Fibroblast of skin of left quadriceps (primary cell): Measurements from ENCODE around the gene AKR7A2.
A peak's percentile ranks its signal among the peaks of the same experiment; 100 is the strongest.

ENCODE experiments used
- DNase-seq, 2 experiments: peaks; one replicate each; pipeline ENCODE4 v3.0.0-alpha.2; 2013; ENCODE audit warnings: low read depth in 2 of 2

Gene AKR7A2

DNA sequence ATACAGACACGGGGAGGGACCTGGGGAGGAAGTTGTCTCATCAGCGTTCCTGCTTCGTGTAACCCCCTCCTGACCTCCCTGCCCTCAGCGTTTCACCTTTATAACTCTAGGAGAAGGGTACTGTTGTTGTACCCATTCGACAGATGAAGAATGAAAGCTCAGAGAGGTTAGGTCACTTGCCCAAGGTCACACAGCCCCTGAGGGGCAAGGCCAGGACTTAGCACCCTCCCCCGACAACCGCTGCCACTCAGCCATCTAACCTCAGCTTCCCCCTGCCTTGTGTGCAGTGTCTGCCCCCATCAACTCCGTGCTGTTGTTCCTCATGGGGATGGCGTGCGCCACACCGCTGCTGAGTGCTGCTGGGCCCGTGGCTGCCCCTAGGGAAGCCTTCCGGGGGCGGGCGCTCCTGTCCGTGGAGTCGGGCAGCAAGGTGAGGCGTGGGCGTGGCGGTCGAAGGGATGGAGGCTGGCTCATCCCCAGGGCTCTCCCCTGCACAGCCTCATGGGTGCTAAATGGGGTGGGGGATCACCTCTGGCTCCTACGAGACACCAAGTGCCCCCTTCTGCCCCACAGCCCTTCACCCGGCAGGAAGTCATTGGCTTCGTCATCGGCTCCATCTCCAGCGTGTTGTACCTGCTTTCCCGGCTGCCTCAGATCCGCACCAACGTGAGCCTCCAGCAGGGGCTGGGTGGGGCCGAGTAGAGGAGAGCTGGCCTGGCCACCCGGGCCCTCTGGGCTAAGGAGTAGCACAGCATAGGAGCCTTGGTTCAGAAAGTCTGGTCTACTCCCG lies 14.2 kb upstream of the AKR7A2 start:
- no peak for DNase-seq

DNA sequence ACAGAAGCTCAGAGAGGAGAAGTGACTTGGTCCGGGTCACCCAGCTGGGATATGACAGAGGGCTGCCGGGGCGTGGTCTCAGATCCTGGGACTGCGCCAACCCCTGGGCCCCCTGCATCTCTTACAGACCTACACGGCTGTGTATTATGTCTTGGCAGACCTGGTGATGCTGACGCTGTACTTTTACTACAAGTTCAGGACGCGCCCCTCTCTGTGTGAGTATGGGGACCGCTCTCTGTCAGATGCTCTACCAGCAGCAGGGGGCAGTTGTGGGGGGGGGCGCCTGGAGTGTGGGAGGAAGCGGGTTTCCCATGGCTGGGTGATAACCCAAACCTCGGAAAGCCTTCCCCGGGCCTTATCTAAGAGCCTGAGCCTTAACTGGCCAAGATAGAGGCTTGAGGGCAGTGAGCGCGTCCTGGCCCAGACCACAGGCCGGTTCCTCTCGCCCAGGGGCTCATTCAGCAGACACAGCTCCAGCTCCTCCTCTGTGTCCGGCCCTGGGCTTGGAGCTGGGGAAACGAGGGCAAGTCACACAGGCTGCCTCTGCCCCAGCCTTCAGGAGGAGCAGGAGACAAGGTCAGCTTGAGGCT lies 13.5 kb upstream of the AKR7A2 start:
- no peak for DNase-seq

DNA sequence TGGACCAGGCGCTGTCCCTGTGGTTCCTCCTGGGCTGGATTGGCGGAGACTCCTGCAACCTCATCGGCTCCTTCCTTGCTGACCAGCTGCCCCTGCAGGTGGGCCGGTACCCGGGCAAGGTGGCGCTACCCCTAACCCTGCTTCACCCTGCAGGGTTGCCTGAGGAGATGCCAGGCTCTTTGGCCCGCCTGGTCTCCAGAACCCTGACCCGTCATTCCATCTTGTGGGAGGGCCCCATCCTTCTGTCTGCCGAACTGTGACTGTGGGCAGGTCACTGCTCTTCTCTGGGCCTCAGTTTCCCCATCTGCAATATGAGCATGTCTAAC lies 12.7 kb upstream of the AKR7A2 start:
- no peak for DNase-seq

DNA sequence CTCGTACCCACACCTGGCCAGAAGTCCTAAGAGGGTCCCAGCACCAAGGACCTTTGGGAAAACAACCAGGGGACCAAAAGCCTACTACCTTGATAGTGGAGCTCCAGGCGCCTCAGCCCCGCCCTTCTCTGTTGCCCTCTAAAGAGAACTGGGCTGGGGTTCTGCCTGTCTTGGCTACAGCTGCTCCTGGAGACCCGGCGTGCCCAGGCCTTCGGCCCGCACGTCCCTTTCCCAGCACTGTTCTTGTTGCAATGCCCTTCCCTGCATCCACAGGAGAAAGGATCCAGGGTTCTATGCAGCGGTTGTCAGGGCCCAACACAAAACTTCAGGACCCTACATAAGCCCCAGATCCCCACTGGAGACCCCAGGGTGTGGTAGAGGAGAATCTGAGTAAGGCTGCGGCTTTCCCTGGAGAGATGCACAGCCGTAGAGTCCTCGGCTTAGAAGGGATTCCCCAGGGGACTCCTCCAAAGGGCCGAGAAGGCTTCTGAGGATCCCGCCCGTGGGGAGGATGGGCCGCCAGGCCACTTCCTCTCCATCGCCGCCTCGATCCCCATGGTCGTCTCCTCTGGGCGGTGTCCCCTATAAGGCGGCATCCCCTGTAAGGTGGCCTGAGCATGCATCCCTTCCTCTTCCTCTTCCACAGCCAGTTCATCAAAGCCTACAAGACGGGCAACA lies 12.2 kb upstream of the AKR7A2 start:
- no peak for DNase-seq

DNA sequence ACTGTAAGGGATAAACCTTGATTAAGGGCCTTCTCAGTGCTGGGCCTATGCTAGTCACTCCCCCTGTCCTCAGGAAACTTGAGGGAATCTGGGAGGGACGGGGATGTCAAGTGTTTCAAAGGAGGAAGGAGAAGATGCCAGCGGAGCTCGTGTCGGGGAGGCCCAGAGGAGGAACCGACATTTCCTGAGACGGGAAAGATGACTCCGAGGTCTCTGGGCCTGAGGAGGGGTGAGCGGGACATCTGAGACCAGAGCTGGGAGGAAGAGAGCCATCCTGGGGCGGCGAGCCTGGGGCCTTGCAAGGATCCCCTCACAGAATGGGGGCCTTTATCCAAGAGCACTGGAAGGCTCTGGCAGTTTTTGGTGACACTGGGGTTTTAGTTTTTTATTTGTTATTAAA lies 10.5 kb upstream of the AKR7A2 start:
- DNase-seq = no peak

DNA sequence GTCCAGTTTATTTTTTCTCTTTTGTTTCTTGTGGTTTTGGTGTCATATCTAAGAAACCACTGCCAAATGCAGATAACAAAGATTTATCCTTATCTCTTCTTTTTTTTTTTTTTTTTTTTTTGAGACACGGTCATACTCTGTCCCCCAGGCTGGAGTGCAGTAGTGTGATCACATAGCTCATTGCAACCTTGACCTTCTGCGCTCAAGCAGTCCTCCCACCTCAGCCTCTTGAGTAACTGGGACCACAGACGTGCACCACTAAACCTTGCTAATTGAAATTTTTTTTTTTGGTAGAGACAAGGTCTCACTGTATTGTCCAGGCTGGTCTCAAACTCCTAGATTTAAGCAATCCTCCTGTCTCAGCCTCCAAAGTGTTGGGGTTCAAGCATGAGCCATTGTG lies 9.1 kb upstream of the AKR7A2 start:
- DNase-seq = no peak

DNA sequence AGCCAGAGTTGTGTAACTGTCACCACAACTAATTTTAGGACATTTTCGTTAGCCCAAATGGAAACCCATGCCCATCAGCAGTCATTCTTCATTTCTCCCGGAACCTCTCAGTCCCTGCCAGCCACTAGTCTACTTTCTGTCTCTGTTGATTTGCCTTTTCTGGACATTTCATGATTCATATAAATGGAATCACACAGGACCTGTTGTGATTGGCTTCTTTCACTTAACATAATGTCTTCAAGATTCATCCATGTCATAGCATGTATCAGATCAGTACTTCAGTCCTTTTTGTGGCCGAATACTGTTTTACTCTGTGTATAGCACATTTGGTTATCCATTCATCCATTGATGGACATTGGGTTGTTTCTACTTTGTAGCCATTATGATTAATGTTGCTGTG lies 7.3 kb upstream of the AKR7A2 start:
- DNase-seq = no peak

DNA sequence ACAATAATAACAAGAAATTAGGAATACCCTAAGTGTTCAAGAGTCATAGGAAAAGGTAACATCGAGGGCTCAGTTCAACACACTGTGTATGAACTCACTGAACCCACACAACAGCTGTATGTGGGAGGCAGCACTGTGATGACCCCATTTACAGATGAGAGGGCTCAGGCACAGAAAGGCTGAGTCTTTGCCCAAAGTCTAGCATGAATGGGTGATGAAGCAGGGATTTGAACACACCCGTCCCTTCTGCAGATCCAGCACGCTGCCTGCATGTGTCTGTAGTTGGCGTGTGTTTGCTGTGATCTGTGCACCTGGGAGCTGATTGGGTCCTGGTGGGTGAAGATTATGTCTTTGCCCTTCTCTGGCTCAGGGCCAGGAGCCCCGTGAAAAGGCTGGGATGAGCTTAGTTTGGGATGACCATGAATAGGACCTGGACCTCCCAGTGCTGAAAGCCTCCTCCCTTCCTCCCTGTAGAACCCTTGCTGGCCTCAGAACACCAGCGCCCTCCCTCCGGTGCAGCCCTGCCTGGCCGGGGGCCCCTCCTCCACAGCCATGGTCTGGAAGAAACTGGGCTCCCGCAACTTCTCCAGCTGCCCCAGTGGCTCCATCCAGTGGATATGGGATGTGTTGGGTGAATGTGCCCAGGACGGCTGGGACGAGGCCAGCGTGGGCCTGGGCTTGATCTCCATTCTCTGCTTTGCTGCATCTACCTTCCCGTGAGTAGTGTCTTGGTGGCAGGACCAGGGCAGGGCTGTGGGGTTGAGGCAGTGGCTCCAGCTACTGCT lies 5.4 kb upstream of the AKR7A2 start:
- no peak for DNase-seq

DNA sequence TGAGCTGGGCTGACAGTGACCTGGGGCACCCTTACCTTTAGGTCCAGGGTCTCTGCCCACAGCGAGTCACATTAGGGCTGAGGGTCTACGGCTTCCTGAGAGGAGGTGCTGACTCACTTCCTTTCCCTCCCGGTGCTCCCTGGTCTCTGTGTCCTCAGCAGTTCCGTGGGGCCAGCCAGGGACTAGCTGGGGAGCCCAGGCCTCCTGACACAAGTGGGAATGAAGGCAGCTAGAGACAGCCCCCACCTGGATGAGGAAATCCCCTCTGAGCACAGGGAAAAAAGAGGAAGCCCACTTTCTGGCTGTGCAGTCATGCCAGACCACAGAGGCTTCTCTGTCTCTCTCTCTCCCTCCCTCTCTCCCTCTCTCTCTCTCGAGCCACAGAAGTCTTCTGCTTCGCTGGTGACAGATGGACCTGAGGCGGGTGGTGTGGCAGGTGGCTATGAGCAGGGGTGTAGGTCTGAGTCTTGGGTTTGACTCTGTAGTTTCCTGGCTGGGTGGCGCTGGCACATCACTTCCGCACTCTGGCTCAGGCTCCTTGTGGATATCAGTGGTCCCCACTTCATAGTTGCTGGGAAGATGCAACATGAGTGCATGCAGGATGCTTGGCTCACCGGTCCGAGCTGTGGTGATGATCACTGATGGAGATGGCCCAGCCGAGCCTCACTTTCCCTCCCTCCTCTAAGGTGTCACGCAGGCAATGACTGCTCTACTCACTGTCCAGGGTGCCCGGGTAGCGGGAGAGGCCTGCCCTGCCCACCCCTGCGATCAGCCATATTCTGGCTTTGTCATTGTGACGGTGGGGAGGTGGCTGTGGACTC lies 3.6 kb upstream of the AKR7A2 start:
- DNase-seq = no peak

DNA sequence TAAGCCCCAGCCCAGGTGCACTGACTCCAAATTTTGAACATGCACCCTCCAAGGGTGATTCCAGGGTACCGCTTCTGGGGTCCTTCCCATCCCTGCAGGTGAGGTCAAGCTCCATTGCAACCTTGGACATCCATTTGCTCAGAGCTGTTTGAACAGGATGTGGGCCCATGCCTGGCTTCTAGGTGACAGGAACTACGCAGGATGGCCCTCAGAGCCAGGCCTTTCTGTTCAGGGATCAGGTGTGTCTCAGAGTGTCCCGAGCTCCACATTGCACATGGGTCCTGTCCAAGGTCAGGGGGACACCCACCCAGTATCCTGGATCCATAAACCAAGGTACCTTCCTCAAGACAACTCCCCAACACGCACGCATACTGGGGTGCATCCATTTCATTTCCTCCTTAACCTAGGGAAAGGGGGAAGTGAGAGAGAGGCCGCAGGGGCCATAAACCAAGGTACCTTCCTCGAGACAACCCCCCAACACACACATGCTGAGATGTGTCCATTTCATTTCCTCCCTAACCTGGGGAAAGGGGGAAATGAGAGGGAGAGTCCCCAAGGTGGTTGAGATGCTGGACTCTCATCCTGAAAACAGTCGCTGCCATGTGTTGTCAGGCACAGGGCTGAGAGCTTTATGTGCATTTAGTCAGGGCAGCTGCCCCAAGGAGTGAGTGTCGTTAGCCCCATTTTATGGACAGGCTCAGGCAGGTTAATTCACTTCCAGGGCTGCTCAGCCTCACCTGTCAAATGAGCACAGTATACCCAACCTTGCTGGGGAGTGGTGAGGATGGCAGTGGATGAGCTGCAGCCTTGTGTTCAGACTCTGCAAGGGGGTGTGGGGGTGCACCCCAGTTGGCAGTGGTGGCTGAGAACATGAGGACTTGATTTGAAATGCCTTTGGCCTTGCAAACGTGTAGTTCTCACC lies 2.3 kb upstream of the AKR7A2 start:
- no peak for DNase-seq

DNA sequence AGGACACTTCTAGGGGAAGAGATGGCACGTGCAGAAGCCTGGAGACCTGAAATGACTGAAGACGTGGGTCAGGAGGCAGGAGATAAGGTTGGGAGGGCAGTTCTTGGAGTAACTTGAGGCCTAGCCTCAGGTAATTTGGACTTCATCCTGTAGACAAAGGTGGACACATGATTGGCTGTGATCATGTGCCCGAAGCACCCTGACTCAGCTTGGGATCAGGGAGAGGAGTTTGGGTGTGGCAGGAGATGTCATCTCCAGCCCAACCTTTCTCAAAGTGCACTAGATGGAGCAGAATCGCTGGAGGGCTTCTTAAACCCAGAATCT lies 1.7 kb upstream of the AKR7A2 start:
- no peak for DNase-seq

DNA sequence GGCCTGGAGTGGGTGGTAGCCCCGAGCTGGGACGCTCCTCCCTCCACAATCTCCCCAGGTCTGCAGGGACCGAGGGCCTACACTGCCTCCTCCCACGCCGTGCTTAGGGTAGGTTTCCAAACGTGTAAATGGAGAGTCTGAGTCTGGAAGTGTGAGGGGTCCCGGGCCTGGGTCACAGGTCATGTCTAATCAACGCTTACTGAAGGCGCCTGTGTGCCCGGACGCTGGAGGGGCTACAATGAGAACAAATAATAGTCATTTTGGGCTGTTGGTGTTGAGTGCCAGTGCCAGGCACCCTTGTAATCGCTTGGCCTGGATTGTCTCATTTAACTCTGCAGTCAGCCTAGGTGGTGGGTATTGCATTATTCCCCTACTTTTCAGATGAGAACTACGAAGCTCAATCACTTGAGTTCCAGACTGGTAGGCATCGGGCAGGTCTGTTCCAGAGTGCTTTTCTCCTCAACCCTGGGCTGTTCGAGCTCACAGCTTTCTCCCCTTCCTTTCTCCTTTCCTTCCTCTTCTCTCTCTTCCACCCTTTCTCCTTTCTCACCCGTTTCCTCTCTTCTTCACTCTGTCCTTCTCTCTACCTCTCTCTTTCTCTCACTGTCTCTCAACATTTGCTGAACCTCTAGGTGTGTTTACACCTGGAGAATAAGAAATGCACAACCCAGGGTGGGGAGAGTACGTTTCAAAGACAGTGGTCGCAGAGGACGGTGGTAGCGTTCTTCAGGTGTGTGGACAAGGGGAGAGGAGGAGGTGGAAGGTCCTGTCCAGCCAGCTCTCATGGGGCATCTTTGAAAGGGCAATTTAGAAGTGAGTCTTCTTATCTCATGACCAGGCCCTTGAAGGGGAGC lies 1.1 kb upstream of the AKR7A2 start:
- DNase-seq = no peak

DNA sequence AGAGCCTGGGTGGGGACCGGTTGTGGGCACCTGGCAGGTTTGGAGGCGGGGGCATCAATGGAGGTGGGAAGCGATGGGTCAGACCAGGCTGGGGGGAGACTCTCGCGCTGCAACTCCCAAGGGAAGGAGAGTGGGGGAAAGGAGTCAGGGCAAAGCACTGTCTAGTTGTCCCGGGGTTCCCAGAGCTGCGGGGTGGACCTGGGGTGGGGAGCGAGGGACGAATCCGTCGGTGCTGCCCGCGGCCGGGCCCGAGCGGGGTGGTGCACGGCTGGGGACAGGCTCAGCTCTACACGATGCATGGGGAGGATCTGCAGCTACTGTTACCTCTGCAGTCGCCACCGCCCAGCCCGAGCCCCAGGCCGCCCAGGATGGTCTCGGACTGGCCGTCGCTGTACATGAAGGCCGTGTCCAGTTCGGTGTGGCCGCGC lies 427 bp downstream of the AKR7A2 start:
- no peak for DNase-seq

DNA sequence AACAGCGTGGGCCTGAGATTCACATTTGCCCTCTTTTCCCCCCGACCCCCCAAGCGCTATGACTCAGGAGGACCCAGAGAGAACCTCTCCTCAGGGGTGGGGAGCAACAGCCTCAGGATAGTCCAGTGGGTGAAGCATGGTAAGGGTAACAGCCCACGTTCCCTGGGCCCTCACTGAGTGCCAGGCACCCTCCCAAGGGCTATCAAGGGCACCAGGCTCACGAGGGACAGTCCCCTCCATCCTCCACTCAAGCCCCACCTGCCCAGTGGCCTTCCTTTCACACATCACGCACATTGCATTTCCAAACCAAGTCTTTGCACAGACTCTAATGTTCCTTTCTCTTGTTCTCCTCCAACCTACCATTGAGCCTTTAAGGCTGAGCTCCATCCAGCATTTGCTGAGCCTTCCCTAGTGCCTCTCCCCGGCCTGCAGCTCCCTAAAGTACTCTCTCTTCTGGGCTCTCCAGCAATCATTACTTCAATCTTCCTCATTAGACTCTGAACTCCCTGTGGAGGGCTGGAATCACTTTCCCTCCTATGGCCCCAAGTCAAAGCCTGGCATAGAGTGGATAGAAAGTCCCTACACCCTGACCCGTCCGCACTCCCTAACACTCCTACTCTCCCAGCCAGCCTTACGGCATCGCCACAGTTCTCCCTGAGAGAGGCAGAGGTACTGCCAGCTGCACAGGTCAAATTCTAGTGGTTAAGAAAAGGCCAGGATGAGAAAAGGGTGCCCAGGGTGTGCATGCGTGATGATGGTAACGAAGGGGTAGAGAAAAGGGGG lies 1.0 kb downstream of the AKR7A2 start:
- no peak for DNase-seq

DNA sequence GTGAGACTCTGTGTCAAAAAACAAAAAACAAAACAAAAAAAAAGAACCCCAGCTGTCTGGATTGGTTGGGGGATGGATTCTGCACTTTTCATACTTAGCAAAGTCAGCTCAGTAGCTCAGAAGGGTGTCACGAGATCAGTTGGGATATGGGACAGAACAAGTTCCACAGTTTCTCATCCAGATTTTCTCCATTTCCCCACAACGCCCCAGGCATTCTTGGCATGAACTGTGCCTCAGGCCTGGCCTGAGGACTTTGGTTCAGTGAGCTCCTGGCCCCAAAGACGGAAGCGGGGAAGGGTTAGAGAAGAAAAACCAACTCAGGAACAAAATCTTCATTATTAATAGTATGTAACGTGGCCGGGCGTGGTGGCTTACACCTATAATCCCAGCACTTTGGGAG lies 1.9 kb downstream of the AKR7A2 start:
- DNase-seq = no peak

DNA sequence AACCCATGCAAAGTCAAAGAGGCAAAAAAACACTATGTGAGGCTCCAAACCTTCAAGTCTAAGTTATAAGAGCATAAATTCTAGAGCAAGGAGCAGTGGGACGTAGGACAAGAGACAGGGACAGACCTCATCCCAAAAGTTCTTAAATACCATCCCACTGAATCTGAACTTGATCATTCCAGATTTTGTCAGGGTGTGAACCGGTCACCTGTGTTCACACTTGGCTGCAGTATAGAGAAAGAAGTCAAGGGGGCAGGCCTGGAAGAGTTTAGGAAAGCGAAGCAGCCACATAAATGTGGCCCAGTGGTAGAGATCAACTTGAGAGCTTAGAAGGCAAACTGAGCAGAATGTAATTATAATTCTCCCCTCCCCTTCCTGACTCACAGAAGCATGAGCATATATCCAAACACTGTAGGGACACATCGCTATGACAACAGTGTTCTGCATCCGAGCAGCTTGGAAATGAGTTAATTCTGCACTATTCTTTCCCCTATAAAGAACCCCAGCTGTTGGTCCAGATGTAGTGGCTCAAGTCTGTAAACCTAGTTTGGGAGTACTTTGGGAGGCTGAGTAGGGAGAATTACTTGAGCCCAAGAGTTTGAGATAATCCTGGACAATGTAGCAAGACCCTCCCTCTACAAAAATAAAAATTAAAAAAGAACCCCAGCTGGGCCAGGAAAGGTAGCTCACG lies 2.7 kb downstream of the AKR7A2 start:
- peak in 1 of 2 experiments; percentile 20 for DNase-seq

DNA sequence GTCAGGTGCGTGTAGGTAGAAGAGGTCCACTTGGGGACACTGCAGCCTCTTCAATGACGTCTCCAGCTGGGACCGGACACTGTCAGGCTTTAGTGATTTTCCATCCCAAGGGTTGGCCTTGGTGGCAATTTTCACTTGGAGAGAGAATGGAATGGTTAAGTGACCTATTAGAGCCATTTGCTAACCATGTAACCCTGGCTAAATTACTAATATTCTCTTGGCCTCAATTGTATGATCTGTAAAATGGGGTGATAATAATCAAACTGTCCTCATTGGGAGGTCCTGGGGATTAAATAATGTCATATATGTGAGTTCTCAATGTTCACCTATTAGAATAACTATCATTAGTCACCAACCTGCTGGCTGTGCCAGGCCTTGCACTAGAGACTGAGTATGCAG lies 3.4 kb downstream of the AKR7A2 start:
- no peak for DNase-seq

DNA sequence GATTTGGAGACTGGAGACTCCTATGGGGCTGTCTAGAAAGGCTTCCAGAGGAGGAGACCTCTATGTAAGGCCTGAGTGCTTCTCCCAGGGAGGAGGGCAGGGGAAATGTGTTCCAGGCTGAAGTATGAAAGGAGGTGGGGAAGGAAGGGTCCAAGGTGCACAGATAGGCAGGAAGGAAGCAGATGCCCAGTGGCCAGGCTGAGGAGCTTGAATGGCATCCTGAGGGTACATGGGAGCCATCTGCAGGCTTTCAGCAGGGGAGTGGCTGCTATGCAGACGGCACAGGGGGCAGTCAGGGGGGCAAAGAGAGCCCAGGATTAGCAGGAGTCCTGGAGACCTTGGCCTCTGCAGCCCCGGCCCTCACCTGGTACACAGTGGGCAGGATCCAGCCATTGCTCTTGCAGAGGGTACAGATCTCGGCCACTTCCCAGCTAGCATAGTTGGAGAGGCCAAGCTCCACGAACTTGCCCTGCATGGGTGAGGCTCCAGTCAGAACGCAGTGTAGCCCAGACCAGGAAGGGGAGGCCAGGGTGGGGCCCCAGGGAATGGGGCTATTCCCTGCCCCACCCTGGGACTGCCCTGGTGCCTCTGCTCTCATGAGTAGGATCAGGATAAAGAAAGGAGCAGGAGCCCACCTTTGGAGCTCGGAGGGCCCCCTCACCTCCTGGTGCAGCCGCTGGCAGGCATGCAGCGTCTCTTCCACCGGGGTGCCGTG lies 4.0 kb downstream of the AKR7A2 start:
- no peak for DNase-seq
